KBM-7 (cell line): Measurements from ENCODE around the gene RBBP8.
A peak's percentile ranks its signal among the peaks of the same experiment; 100 is the strongest.

ENCODE experiments used
- DNase-seq: peaks from one replicate; pipeline ENCODE4 v3.0.0-alpha.2; 2015
- in situ Hi-C: fragments of 300-500 bp; cut with MboI; formaldehyde crosslinking; loops from 2 replicates; pipeline ENCODE4 v1.14.3; 2020; ENCODE audit warnings: low sequenced_read_pairs, low pct_unique_long_range_greater_than_20kb, mixed read lengths

RBBP8 gene

GRCh38 chr18:23049698-23050373, 116.7 kb downstream of the RBBP8 start:
- in situ Hi-C loops: no loop called here
- no peak for DNase-seq

- peak; percentile 35 for DNase-seq
- in situ Hi-C loops: no loop called here
These were observed 120.8 kb downstream of the RBBP8 start for GRCh38 chr18:23053776-23054457.

GRCh38 chr18:23054553-23054952, 121.4 kb downstream of the RBBP8 start:
- no peak for DNase-seq
- in situ Hi-C loops: no loop called here

- no peak for DNase-seq
- in situ Hi-C loops: no loop called here
These were observed 123.2 kb downstream of the RBBP8 start for GRCh38 chr18:23056315-23056714.

- no peak for DNase-seq
- in situ Hi-C loops: no loop called here
These were observed 124.0 kb downstream of the RBBP8 start for GRCh38 chr18:23057096-23057495.

- in situ Hi-C loops: no loop called here
These were observed 125.8 kb downstream of the RBBP8 start for GRCh38 chr18:23058746-23059415.

GRCh38 chr18:23059541-23060465, 126.7 kb downstream of the RBBP8 start:
- in situ Hi-C loops: no loop called here

More at GRCh38 chr18:23058746-23059415, 125.8 kb downstream of the RBBP8 start:
- no peak for DNase-seq

GRCh38 chr18:23062011-23062410, 128.9 kb downstream of the RBBP8 start:
- in situ Hi-C loops: no loop called here
- peak; percentile 56 for DNase-seq

More at GRCh38 chr18:23059541-23060465, 126.7 kb downstream of the RBBP8 start:
- no peak for DNase-seq

- in situ Hi-C loops: no loop called here
- no peak for DNase-seq
These were observed 130.4 kb downstream of the RBBP8 start for GRCh38 chr18:23063502-23063901.

GRCh38 chr18:23065234-23065806, 132.2 kb downstream of the RBBP8 start:
- no peak for DNase-seq
- in situ Hi-C loops: no loop called here

- DNase-seq: no peak
- in situ Hi-C loops: no loop called here
These were observed 132.9 kb downstream of the RBBP8 start for GRCh38 chr18:23066060-23066459.

- no peak for DNase-seq
- in situ Hi-C loops: no loop called here
These were observed 133.4 kb downstream of the RBBP8 start for GRCh38 chr18:23066504-23067039.

GRCh38 chr18:23067236-23067635, 134.1 kb downstream of the RBBP8 start:
- in situ Hi-C loops: no loop called here
- DNase-seq: no peak

GRCh38 chr18:23068011-23068410, 134.9 kb downstream of the RBBP8 start:
- DNase-seq: no peak
- in situ Hi-C loops: no loop called here

GRCh38 chr18:23068570-23069310, 135.6 kb downstream of the RBBP8 start:
- in situ Hi-C loops: no loop called here
- peak; percentile 59 for DNase-seq

- DNase-seq: no peak
- in situ Hi-C loops: no loop called here
These were observed 136.4 kb downstream of the RBBP8 start for GRCh38 chr18:23069481-23069880.

- no peak for DNase-seq
- in situ Hi-C loops: no loop called here
These were observed 136.8 kb downstream of the RBBP8 start for GRCh38 chr18:23069898-23070297.

- in situ Hi-C loops: no loop called here
- DNase-seq: peak; percentile 94
These were observed 138.2 kb downstream of the RBBP8 start for GRCh38 chr18:23071285-23071684.
